ENCODE measurements around the gene KCNC1.

KCNC1 gene

DNA sequence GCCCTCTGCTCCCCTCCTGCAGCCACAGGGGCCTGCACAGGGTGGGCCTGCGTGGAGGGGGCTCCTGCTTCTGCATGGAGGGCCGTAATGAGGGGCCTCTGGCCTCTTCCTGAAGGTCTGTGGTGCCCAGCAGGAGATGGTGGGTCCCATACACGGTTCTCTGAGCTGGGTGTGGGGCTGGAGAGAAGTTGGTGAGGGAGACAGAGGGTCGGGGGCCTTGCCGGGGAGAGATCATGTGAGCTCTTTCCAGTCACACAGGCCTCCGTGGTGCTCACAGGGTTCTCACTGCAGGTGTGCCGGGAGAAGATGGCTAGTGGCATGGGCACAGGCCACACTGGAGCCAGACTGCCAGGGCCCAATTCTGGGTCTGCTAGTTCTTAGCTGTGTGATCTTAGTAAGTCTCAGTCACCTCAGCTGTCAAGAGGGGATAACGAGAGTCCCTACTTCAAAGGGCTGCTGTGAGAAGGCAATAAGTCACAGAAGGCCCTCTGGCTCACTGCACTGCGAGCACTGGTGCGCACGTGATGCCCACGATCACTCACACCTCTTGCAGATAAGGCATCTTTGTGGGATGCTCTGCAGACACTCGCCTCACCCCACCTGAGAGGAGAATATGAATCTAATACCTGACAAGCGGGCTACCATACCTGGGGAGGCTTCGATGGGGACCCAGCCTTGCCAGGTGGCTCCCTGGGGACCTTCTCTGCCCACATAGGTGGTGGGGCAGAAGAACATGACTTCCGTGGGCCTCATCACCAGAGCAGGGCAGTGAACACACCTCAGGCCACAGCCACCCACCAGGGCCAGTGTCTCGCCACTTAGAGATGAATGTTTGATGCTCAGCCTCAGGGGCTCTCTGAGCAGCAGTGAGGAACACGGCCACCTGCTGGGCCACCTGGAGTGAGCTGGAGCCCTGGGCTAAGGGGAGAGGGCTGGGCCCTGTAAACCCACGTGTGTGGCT lies 14.5 kb downstream of the KCNC1 start:
- ChIA-PET CTCF (interaction anchor here (5.0 kb wide), 1 partner anchor 17 kb away, joined by 31 read pairs; no protein-coding TSS in a partner anchor), POLR2A (no interaction called here)
- TF ChIP-seq, protein P1, sequence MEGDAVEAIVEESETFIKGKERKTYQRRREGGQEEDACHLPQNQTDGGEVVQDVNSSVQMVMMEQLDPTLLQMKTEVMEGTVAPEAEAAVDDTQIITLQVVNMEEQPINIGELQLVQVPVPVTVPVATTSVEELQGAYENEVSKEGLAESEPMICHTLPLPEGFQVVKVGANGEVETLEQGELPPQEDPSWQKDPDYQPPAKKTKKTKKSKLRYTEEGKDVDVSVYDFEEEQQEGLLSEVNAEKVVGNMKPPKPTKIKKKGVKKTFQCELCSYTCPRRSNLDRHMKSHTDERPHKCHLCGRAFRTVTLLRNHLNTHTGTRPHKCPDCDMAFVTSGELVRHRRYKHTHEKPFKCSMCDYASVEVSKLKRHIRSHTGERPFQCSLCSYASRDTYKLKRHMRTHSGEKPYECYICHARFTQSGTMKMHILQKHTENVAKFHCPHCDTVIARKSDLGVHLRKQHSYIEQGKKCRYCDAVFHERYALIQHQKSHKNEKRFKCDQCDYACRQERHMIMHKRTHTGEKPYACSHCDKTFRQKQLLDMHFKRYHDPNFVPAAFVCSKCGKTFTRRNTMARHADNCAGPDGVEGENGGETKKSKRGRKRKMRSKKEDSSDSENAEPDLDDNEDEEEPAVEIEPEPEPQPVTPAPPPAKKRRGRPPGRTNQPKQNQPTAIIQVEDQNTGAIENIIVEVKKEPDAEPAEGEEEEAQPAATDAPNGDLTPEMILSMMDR (IDR thresholded peaks at IDR 0.05; ENCODE audit: control extremely low read depth, extremely low read depth, low read depth, missing control alignments), result no peak
- DNase-seq (ENCODE audit: extremely low spot score), result no peak

GRCh38 chr11:17750013-17750800 lies 15.6 kb downstream of the KCNC1 start:
- TF ChIP-seq, protein P1 (IDR thresholded peaks at IDR 0.05; ENCODE audit: control extremely low read depth, extremely low read depth, low read depth, missing control alignments), result no peak
- POLR2A ChIA-PET, result no interaction called here
- no peak for DNase-seq (ENCODE audit: extremely low spot score)
- CTCF ChIA-PET, result interaction anchor here (5.0 kb wide), 1 partner anchor 19 kb away, joined by 31 read pairs; no protein-coding TSS in a partner anchor

DNA sequence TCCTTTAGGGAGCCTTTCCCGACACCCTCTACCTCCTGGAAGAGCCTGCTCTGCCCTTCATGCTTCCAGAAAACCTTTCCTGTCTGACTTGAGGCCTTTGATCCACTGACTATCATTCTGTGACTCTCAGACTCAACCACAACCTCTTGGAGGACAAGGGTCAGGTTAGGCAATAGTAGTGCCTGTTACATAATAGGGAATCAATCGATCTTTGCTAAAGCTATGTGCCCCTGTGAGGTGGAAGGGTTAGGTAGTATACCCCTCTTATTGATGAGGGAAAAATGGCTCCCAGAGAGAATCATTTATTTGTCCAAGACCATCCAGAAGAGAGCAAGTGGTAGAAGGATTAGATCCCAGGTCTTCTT lies 16.2 kb downstream of the KCNC1 start:
- POLR2A ChIA-PET, result no interaction called here
- TF ChIP-seq, protein P1 (IDR thresholded peaks at IDR 0.05; ENCODE audit: control extremely low read depth, extremely low read depth, low read depth, missing control alignments), result no peak
- CTCF ChIA-PET, result no interaction called here
- DNase-seq (ENCODE audit: extremely low spot score), result no peak

DNA sequence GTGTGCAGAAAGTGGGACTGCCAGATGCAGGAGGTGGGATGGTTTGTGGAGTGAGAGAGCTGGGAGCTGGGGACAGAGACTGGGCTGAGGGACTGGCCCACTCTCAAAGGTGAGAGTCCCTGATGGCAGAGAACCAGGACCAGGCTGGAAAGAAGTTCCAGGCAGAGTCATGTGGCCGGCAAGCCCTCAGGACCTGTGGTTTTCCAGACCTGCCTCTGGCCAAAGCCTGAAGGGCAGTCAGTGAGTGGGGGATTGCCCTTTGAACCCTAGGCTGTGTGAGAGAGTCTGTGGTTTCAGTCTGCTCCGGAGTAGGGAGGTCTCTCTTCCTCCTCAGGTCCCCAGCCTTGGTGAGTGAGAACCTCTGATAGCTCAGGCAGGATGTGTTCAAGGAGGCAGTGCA lies 17.0 kb downstream of the KCNC1 start:
- no peak for DNase-seq (ENCODE audit: extremely low spot score)
- TF ChIP-seq, protein P1 (IDR thresholded peaks at IDR 0.05; ENCODE audit: control extremely low read depth, extremely low read depth, low read depth, missing control alignments), result no peak
- ChIA-PET CTCF (no interaction called here), POLR2A (no interaction called here)

DNA sequence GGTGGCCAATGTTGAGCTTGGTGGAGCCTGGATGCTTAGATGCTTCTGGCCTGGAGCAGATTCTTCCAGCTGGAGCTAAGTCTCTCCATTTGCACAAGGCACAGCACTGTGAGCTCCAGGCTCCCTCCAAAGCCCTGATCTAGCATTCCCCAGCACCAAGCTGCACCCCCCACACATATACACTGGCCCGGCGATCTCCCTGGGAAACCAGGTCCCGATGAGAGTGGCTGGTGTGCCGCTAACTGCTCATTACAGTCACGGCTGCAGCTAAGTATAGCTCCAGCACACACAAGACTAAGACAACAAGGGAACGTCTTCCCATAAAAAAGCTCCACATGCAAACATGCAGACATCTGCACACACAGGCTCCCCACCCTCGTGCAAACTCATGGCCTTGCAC lies 17.6 kb downstream of the KCNC1 start:
- TF ChIP-seq, protein P1 (IDR thresholded peaks at IDR 0.05; ENCODE audit: control extremely low read depth, extremely low read depth, low read depth, missing control alignments), result no peak
- no peak for DNase-seq (ENCODE audit: extremely low spot score)
- ChIA-PET POLR2A (no interaction called here), CTCF (interaction anchor here (1.3 to 1.9 kb wide), 2 partner anchors 21 to 229 kb away, joined by 4 to 5 read pairs; no protein-coding TSS in a partner anchor)

- CTCF ChIA-PET, result interaction anchor here (0.6 to 1.9 kb wide), 3 partner anchors 22 to 645 kb away, joined by 3 to 5 read pairs (median 4); no protein-coding TSS in a partner anchor
- POLR2A ChIA-PET, result no interaction called here
- DNase-seq (ENCODE audit: extremely low spot score), result no peak
- TF ChIP-seq, protein P1 (IDR thresholded peaks at IDR 0.05; ENCODE audit: control extremely low read depth, extremely low read depth, low read depth, missing control alignments), result no peak
These were observed 18.6 kb downstream of the KCNC1 start for GRCh38 chr11:17753153-17753552.
